ENCODE results near the gene MTR. TPM values are rescaled to one million over a fixed set of nuclear protein-coding genes. Genes with fewer than 3 reads are reported as not detected.
A peak's percentile ranks its signal among the peaks of the same experiment; 100 is the strongest.

The MTR gene
- total RNA-seq, 4 donors from 2014 or later = 9.6 to 33.0 (median 24.8) TPM

DNA sequence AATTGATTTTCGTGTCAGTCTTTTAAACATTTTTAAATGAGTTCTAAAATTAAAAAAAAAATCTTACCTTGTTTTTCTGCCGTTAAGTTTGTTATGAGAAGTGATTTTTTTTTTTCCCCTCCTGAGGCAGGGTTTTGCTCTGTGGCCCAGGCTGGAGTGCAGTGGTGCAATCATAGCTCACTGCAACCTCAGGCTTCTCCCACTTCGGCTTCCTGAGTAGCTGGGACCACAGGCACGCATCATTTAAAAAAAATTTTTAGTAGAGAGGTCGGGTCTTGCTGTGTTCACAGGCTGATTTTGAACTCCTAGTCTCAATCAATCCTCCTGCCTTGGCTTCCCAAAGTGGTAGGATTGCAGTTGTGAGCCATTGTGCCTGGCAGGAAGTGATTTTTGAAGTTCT is 41.1 kb downstream of the MTR start:
- H3K27me3 ChIP-seq = no peaks in the 10 kb centered on the region

DNA sequence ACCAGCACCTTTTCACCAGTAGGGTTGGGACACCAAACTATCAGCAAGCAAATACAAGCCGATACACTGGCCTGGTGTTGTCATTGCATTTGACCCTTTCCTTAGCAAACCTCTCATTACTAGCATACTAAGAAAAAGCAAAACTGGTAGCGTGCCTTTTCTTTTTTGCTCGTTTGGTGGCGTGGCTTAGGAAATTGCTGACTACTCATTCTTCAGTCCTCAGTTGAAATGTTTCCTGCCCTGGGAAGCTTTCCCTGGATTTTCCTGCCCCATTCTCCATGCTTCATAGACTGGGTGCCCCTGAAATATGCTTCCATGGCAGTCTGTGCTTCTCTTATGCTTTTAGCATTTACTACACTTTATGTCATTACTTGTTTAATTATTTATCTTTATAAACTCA is 42.0 kb downstream of the MTR start:
- no peaks in the 10 kb centered on the region for H3K4me1 ChIP-seq
- no peak overlapping the region for H3K27ac ChIP-seq
- no peaks in the 10 kb centered on the region for H3K27me3 ChIP-seq
- H3K9me3 ChIP-seq = no peaks in the 10 kb centered on the region
- TF ChIP-seq, protein P1, sequence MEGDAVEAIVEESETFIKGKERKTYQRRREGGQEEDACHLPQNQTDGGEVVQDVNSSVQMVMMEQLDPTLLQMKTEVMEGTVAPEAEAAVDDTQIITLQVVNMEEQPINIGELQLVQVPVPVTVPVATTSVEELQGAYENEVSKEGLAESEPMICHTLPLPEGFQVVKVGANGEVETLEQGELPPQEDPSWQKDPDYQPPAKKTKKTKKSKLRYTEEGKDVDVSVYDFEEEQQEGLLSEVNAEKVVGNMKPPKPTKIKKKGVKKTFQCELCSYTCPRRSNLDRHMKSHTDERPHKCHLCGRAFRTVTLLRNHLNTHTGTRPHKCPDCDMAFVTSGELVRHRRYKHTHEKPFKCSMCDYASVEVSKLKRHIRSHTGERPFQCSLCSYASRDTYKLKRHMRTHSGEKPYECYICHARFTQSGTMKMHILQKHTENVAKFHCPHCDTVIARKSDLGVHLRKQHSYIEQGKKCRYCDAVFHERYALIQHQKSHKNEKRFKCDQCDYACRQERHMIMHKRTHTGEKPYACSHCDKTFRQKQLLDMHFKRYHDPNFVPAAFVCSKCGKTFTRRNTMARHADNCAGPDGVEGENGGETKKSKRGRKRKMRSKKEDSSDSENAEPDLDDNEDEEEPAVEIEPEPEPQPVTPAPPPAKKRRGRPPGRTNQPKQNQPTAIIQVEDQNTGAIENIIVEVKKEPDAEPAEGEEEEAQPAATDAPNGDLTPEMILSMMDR (IDR thresholded peaks at IDR 0.05) = no peak
- TF ChIP-seq POLR2A (IDR thresholded peaks at IDR 0.05) = no peak
- H3K36me3 ChIP-seq = peaks cover 0 to 90% (median 0%) of the 10 kb centered on the region in 3 donors
- DNase-seq = no peak
- H3K4me3 ChIP-seq = no peak overlapping the region

More for the DNA sequence above, 41.1 kb downstream of the MTR start:
- Histone ChIP-seq H3K4me3 (no peak overlapping the region), H3K27ac (no peak overlapping the region), H3K36me3 (peaks cover 0 to 94% (median 0%) of the 10 kb centered on the region in 3 donors), H3K4me1 (no peaks in the 10 kb centered on the region), H3K9me3 (no peaks in the 10 kb centered on the region)
- no peak for TF ChIP-seq POLR2A (IDR thresholded peaks at IDR 0.05)
- TF ChIP-seq, protein P1 (IDR thresholded peaks at IDR 0.05) = no peak
- no peak for DNase-seq

DNA sequence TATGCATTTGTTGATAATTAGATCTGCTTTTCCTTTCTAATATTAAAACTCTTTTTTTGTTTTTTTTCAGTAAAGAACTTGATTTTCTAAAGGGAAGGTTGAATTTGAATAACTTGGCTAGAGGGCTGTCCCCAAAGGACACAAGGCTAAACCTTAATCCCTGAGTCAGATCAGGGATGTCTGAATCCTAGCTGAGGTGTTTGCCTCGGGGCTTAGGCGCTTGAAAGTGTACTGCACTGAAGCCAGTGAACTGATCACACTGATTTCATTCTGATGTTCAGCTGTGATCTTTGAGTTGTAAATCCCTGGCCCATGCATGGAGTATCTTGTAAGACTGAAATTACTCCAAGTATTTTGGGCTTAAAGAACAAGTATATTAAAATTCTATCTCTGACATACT is 42.8 kb downstream of the MTR start:
- Histone ChIP-seq H3K27me3 (no peaks in the 10 kb centered on the region), H3K36me3 (peaks cover 0 to 87% (median 0%) of the 10 kb centered on the region in 3 donors), H3K27ac (no peak overlapping the region), H3K4me1 (no peaks in the 10 kb centered on the region), H3K4me3 (no peak overlapping the region), H3K9me3 (no peaks in the 10 kb centered on the region)
- no peak for DNase-seq
- TF ChIP-seq, protein P1 (IDR thresholded peaks at IDR 0.05) = no peak
- TF ChIP-seq POLR2A (IDR thresholded peaks at IDR 0.05) = no peak

DNA sequence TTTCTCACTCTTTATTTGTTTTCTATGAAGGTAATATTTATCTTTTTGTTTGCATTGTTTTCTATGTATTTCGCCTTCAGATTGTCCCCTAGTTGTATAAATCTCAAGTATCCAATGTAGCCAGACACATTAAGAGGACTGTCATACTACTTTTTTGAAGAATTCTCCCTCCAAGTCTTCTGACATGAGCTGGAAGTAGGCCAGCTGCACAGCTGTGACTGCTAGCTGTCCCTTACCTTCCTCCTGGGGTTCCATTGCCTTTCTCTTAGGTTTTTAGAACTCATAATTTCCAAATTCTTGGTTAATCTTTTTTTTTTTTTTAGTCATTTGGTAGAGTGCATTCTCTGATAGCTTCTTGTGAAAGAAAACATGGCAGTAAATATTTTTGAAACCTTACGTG is 46.2 kb downstream of the MTR start:
- no peak for DNase-seq
- Histone ChIP-seq H3K4me1 (no peaks in the 10 kb centered on the region), H3K4me3 (no peak overlapping the region), H3K36me3 (peaks cover 0 to 55% (median 0%) of the 10 kb centered on the region in 3 donors), H3K27me3 (no peaks in the 10 kb centered on the region), H3K27ac (no peak overlapping the region), H3K9me3 (no peaks in the 10 kb centered on the region)
- TF ChIP-seq POLR2A (IDR thresholded peaks at IDR 0.05) = no peak
- TF ChIP-seq, protein P1 (IDR thresholded peaks at IDR 0.05) = no peak

DNA sequence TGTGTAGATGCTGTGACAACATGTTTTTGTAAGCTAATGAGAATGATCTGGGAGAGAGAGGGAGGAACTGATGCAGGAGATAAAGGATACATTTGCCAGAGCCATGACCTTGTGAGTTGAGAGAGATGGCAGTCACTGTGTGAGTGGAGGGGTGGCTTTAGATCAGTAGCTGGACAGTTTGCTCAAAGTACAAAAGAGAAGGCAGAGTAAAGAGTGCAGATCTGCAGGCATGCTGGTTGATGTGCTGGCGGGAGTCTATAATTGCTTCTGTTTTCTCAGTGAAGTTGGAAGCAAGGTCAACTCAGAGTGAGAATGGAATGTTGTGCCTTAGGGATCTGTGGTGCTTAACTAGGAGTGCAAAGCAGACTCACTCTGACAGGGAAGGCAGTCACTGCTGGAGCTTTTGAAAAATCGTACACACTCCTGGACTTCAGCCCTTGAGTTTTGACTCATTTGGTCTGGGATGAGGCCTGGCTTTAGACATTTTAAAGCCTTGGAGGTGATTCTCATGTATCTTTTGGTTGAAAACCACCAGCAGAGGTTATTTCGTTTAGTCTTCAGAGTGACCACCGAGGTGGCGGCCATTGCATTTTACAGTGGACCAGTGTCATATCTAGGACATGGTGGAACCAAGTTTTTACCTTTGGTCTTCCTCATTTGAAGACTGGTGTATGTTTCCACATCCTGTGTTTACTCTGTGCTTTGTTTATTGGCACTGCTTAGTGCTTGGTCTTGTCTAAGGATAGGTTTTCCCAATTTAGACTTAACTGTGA is 49.6 kb downstream of the MTR start:
- Histone ChIP-seq H3K9me3 (no peaks in the 10 kb centered on the region), H3K36me3 (peaks cover 0 to 36% (median 0%) of the 10 kb centered on the region in 3 donors), H3K27ac (peak overlapping the region in 2 of 4 donors; percentile 4 to 15), H3K27me3 (no peaks in the 10 kb centered on the region), H3K4me1 (no peaks in the 10 kb centered on the region), H3K4me3 (no peak overlapping the region)
- DNase-seq = no peak
- TF ChIP-seq, protein P1 (IDR thresholded peaks at IDR 0.05) = no peak
- no peak for TF ChIP-seq POLR2A (IDR thresholded peaks at IDR 0.05)

All from Peyer's patch (tissue), 4 donors.